OCI-LY7 (cell line): ENCODE results near the gene PLXDC1. TPM values are rescaled to one million over a fixed set of nuclear protein-coding genes. Genes with fewer than 3 reads are reported as not detected.

Experiments used
- BruUV-seq: library from RNA; stranded (reverse); fragments of 400-500 nt; replicated peaks from 2 replicates; lab custom pipeline; 2021; lab: Mats Ljungman, UMichigan
- CTCF ChIA-PET: fragments of 300-600 bp; sonication (Branson Sonifier 250); formaldehyde crosslinking; loops from one replicate; lab custom pipeline; 2022; ENCODE audit warnings: antibody characterized with exemption; ENCODE audit not compliant: unreplicated experiment; lab: Charles Lee
- POLR2A ChIA-PET: fragments of 300-600 bp; sonication (Branson Sonifier 250); formaldehyde crosslinking; loops from one replicate; lab custom pipeline; 2022; ENCODE audit warnings: antibody characterized with exemption; lab: Charles Lee
- DNase-seq: peaks from one replicate; pipeline ENCODE4 v3.0.0-alpha.2; 2015; ENCODE audit warnings: low spot score
- H2AFZ ChIP-seq: fragments of 200-600 bp; sonication (generic), shearing (Covaris generic); 2 replicates; pipeline ENCODE4 v1.6.1; 2014; ENCODE audit warnings: mild to moderate bottlenecking, antibody characterized with exemption, low read length, moderate library complexity
- H3K27ac ChIP-seq: fragments of 200-600 bp; sonication (generic); 2 replicates; pipeline ENCODE4 v1.5.1; 2014; ENCODE audit warnings: mixed run types, low read depth, mild to moderate bottlenecking, moderate library complexity, low read length, inconsistent platforms; ENCODE audit not compliant: poor library complexity, severe bottlenecking
- H3K36me3 ChIP-seq: fragments of 200-600 bp; sonication (generic); 2 replicates; pipeline ENCODE4 v1.6.1; 2014; ENCODE audit warnings: mild to moderate bottlenecking, antibody characterized with exemption, low read length, moderate library complexity, mixed read lengths; ENCODE audit not compliant: insufficient read depth
- H3K4me1 ChIP-seq: fragments of 200-600 bp; sonication (generic); 2 replicates; pipeline ENCODE4 v1.5.1; 2014; ENCODE audit warnings: mild to moderate bottlenecking, low read length; ENCODE audit not compliant: insufficient read depth, poor library complexity, severe bottlenecking
- H3K4me2 ChIP-seq: fragments of 200-600 bp; sonication (generic); 2 replicates; pipeline ENCODE4 v1.6.1; 2014; ENCODE audit warnings: mild to moderate bottlenecking, low read length
- H3K4me3 ChIP-seq: fragments of 200-600 bp; sonication (generic); 2 replicates; pipeline ENCODE4 v1.5.1; 2014; ENCODE audit warnings: mild to moderate bottlenecking, low read depth, low read length; ENCODE audit not compliant: poor library complexity, severe bottlenecking
- H3K79me2 ChIP-seq: fragments of 200-600 bp; sonication (generic); 2 replicates; pipeline ENCODE4 v1.6.1; 2016; ENCODE audit warnings: low read depth, mild to moderate bottlenecking, low read length, moderate library complexity, mixed read lengths; ENCODE audit not compliant: insufficient read depth
- H3K9me2 ChIP-seq: fragments of 200-600 bp; sonication (generic); 2 replicates; pipeline ENCODE4 v1.6.1; 2016; ENCODE audit warnings: mild to moderate bottlenecking, low read length, mixed read lengths; ENCODE audit not compliant: insufficient read depth
- H3K9me3 ChIP-seq: fragments of 200-600 bp; sonication (generic); 2 replicates; pipeline ENCODE4 v1.6.1; 2014; ENCODE audit warnings: mild to moderate bottlenecking, mixed run types, low read length, mixed read lengths
- H4K20me1 ChIP-seq: fragments of 200-600 bp; sonication (generic); 2 replicates; pipeline ENCODE4 v1.6.1; 2014; ENCODE audit warnings: mild to moderate bottlenecking, antibody characterized with exemption, low read length, moderate library complexity, mixed read lengths; ENCODE audit not compliant: insufficient read depth
- CTCF ChIP-seq: fragments of 200-600 bp; sonication (generic); conservative IDR thresholded peaks from 2 replicates; pipeline ENCODE4 v1.5.1; 2014; ENCODE audit warnings: mild to moderate bottlenecking, antibody characterized with exemption, low read length, moderate library complexity, mixed read lengths
- EZH2phosphoT487 ChIP-seq: fragments of 200-600 bp; sonication (generic); IDR thresholded peaks from 2 replicates; pipeline ENCODE4 v1.6.1; 2018; ENCODE audit warnings: low read depth, borderline replicate concordance, mild to moderate bottlenecking, mixed run types, antibody characterized with exemption, low read length, moderate library complexity, mixed read lengths
- intact Hi-C: fragments of 100-400 bp; cut with micrococcal nuclease; formaldehyde crosslinking; loops from one replicate; pipeline ENCODE4 v1.10.0; 2022; ENCODE audit not compliant: unreplicated experiment
- total RNA-seq, 2 experiments: library from RNA; depleted of rRNA in 1 of 2; stranded (reverse); fragments of >200 nt in 1 of 2; shearing (Covaris generic) in 1 of 2; gene quantifications; 2 replicates each; pipeline ENCODE4 v1.2.3, GENCODE V29; 2014 to 2022

PLXDC1 gene
- total RNA-seq, 2 experiments from 2014 or later: 0.13 to 0.67 TPM

GRCh38 chr17:39177256-39177655 is 25.8 kb upstream of the PLXDC1 start:
- CTCF ChIA-PET: no interaction called here
- Histone ChIP-seq H3K4me2 (no peak overlapping the region), H2AFZ (no peak overlapping the region), H3K4me1 (peaks cover 30% of the 10 kb centered on the region), H3K9me3 (no peaks in the 10 kb centered on the region), H3K4me3 (no peak overlapping the region), H3K79me2 (no peaks in the 10 kb centered on the region), H3K27ac (no peak overlapping the region), H3K36me3 (peaks cover 69% of the 10 kb centered on the region), H3K9me2 (no peaks in the 10 kb centered on the region), H4K20me1 (no peaks in the 10 kb centered on the region)
- no peak for DNase-seq
- intact Hi-C loops: no loop called here
- no TSS peak for BruUV-seq
- no peak for TF ChIP-seq CTCF
- no peak for TF ChIP-seq EZH2phosphoT487
- POLR2A ChIA-PET: no interaction called here

- TF ChIP-seq EZH2phosphoT487 (no peak), CTCF (no peak)
- Histone ChIP-seq H2AFZ (no peak overlapping the region), H3K4me2 (no peak overlapping the region; the same call in 1 of the 2 replicates), H3K27ac (no peak overlapping the region), H3K36me3 (peaks cover 56% of the 10 kb centered on the region), H3K9me3 (no peaks in the 10 kb centered on the region), H3K4me3 (no peak overlapping the region), H3K9me2 (no peaks in the 10 kb centered on the region), H4K20me1 (no peaks in the 10 kb centered on the region), H3K79me2 (no peaks in the 10 kb centered on the region), H3K4me1 (peaks cover 46% of the 10 kb centered on the region)
- no peak for DNase-seq
- CTCF ChIA-PET: interaction anchor here (3.3 kb wide), 1 partner anchor 11 kb away, joined by 22 read pairs; no protein-coding TSS in a partner anchor
- POLR2A ChIA-PET: interaction anchor here (0.5 to 1.8 kb wide), 4 partner anchors 8 to 81 kb away, joined by 3 to 6 read pairs (median 5); no protein-coding TSS in a partner anchor
- intact Hi-C loops: loop anchor here (2.0 kb wide), 1 partner anchor 23 kb away; no protein-coding TSS in a partner anchor
- no TSS peak for BruUV-seq
Measured at GRCh38 chr17:39175695-39176093, 24.3 kb upstream of the PLXDC1 start.

GRCh38 chr17:39174920-39175694 is 23.7 kb upstream of the PLXDC1 start:
- peak; percentile 91 for DNase-seq
- BruUV-seq: no TSS peak
- H2AFZ ChIP-seq: no peak overlapping the region
- H3K4me2 ChIP-seq: peak overlapping the region; percentile 18; the same call in 1 of the 2 replicates
- peaks cover 50% of the 10 kb centered on the region for H3K36me3 ChIP-seq
- H3K9me3 ChIP-seq: no peaks in the 10 kb centered on the region
- peak; percentile 94 for TF ChIP-seq CTCF
- no peak for TF ChIP-seq EZH2phosphoT487
- intact Hi-C loops: loop anchor here (2.0 kb wide), 1 partner anchor 22 kb away; no protein-coding TSS in a partner anchor
- H3K9me2 ChIP-seq: no peaks in the 10 kb centered on the region
- no peaks in the 10 kb centered on the region for H3K79me2 ChIP-seq
- ChIA-PET CTCF (interaction anchor here (0.7 to 3.3 kb wide), 6 partner anchors 9 to 447 kb away, joined by 3 to 22 read pairs (median 4); partner anchors contain the start of genes ARL5C and RPL19), POLR2A (interaction anchor here (0.6 to 1.8 kb wide), 3 partner anchors 9 to 21 kb away, joined by 3 to 6 read pairs (median 6); no protein-coding TSS in a partner anchor)
- H3K27ac ChIP-seq: peak overlapping the region; percentile 89
- H3K4me3 ChIP-seq: no peak overlapping the region
- peaks cover 52% of the 10 kb centered on the region for H3K4me1 ChIP-seq
- no peaks in the 10 kb centered on the region for H4K20me1 ChIP-seq
